Naive B cell (primary cell): ENCODE results near the gene ARRB1. TPM values are rescaled to one million over a fixed set of nuclear protein-coding genes. Genes with fewer than 3 reads are reported as not detected.
"Not testable (repeated sequence)": the region's sequence is repeated elsewhere in the genome, so short reads cannot be mapped to it uniquely, and the experiment has no call there.

Source experiments
- ATAC-seq, 2 donors: fragments of 150-1000 bp; cut with Tn5 transposase; 2 replicates each; pipeline ENCODE4 v1.10.0; 2021; ENCODE audit warnings: low read depth in 2 of 2, mild to moderate bottlenecking in 2 of 2, moderate library complexity in 2 of 2
- DNase-seq: peaks from one replicate; pipeline ENCODE4 v3.0.0; 2022
- H3K27ac Mint-ChIP-seq, 6 donors: one replicate each; pipeline ENCODE4 v1.8.0; 2020 to 2022; ENCODE audit warnings: mild to moderate bottlenecking in 6 of 6, mixed read lengths in 6 of 6, moderate library complexity in 5 of 6, inconsistent platforms in 2 of 6
- H3K27me3 Mint-ChIP-seq, 3 donors: one replicate each; pipeline ENCODE4 v1.8.0; 2021 to 2022; ENCODE audit warnings: mixed read lengths in 3 of 3, mild to moderate bottlenecking in 1 of 3
- H3K36me3 Mint-ChIP-seq, 2 donors: one replicate each; pipeline ENCODE4 v1.8.0; 2020 to 2022; ENCODE audit warnings: mixed read lengths in 2 of 2, inconsistent platforms in 1 of 2, mild to moderate bottlenecking in 1 of 2
- H3K4me1 Mint-ChIP-seq, 3 donors: one replicate each; pipeline ENCODE4 v1.8.0; 2020 to 2022; ENCODE audit warnings: mixed read lengths in 3 of 3, inconsistent platforms in 1 of 3, mild to moderate bottlenecking in 1 of 3, moderate library complexity in 1 of 3
- H3K4me3 Mint-ChIP-seq, 8 donors: one replicate each; pipeline ENCODE4 v1.8.0; 2020 to 2022; ENCODE audit warnings: mild to moderate bottlenecking in 8 of 8, mixed read lengths in 8 of 8, moderate library complexity in 8 of 8, inconsistent platforms in 2 of 8
- H3K9me3 Mint-ChIP-seq, 7 donors: one replicate each; pipeline ENCODE4 v1.8.0; 2020 to 2022; ENCODE audit warnings: mixed read lengths in 7 of 7, mild to moderate bottlenecking in 5 of 7, inconsistent platforms in 2 of 7, moderate library complexity in 1 of 7
- polyA plus RNA-seq, 6 donors: library from polyadenylated mRNA; unstranded; fragments of 300-500 nt; fragmentation: Illumina TruSeq; gene quantifications; one replicate each; pipeline ENCODE4 v1.2.3, GENCODE V29; 2021; ENCODE audit warnings: low read depth in 6 of 6

ARRB1 gene
- polyA plus RNA-seq, 6 donors from 2014 or later = 0.42 to 1.2 (median 0.61) TPM; not detected in 1

GRCh38 chr11:75304941-75305340 is 46.5 kb downstream of the ARRB1 start:
- H3K36me3 Mint-ChIP-seq, DNase-seq, H3K4me1 Mint-ChIP-seq, H3K9me3 Mint-ChIP-seq, H3K27me3 Mint-ChIP-seq, ATAC-seq, H3K27ac Mint-ChIP-seq, H3K4me3 Mint-ChIP-seq: not testable (repeated sequence)

DNA sequence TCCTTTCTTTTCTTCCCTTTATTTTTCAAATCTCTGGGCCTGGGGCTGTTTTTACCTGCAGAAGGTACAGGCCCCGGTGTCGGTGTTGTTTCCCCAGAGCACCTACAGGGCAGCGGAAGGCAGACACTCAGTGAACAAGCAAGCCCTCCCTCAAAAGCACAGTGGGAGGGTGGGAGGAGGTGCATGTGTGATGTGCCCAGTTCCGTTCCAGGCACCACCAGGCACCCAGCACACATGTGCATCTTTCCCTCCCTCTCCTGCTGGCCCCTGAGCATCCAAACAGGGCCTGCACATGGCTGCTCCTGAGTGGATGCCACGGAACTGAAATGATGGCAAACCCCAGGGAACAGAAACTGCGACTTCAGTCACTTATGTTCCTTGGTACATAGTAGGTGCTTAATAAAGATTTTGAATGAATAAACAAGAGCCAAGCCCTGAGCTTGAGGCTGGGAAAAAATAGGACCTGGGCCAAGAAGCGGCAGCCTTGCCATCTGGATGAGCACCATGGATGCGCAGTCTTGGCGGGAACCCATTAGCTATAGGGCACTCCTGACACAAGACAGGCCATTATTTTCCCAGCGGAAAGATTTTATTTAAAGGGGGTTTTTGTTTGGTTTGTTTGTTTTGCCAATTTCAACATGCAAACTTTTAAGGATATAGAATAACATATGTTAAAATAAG is 47.8 kb downstream of the ARRB1 start:
- Mint-ChIP-seq H3K4me1 (no peaks in the 10 kb centered on the region), H3K27ac (no peak overlapping the region), H3K36me3 (no peaks in the 10 kb centered on the region), H3K27me3 (no peaks in the 10 kb centered on the region), H3K4me3 (no peak overlapping the region), H3K9me3 (no peaks in the 10 kb centered on the region)
- ATAC-seq = no peak
- DNase-seq = no peak

DNA sequence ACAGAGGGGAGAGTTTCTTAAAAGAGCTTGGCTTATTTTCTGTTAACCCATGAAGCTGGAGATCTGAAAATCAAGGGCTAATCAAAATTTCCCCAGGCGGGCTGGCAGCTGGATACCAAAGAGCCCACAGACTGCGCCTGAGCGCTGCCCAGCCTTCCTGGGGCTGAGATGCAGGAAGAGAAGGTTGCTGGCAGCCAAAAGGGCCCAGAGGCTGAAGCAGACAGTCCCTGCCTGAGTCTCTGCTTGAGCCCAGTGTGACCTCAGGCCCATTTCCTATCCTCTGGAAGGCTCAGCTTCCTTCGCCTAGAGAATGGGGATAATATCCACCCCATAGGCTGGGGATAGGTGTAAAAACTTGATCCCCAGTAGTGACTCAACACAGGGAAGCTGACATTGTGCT is 49.1 kb downstream of the ARRB1 start:
- ATAC-seq = no peak
- no peak for DNase-seq
- Mint-ChIP-seq H3K4me1 (no peaks in the 10 kb centered on the region), H3K27ac (no peak overlapping the region), H3K9me3 (no peaks in the 10 kb centered on the region), H3K4me3 (no peak overlapping the region), H3K27me3 (no peaks in the 10 kb centered on the region), H3K36me3 (no peaks in the 10 kb centered on the region)

- H3K4me1 Mint-ChIP-seq = no peaks in the 10 kb centered on the region
- H3K27ac Mint-ChIP-seq = no peak overlapping the region
- no peaks in the 10 kb centered on the region for H3K36me3 Mint-ChIP-seq
- H3K27me3 Mint-ChIP-seq = no peaks in the 10 kb centered on the region
- ATAC-seq = no peak
- DNase-seq = no peak
- no peaks in the 10 kb centered on the region for H3K9me3 Mint-ChIP-seq
- H3K4me3 Mint-ChIP-seq = peak overlapping the region in 1 of 8 donors; percentile 2
Measured at GRCh38 chr11:75301601-75302345, 49.7 kb downstream of the ARRB1 start.

GRCh38 chr11:75301131-75301530 is 50.3 kb downstream of the ARRB1 start:
- no peaks in the 10 kb centered on the region for H3K27me3 Mint-ChIP-seq
- H3K9me3 Mint-ChIP-seq = no peaks in the 10 kb centered on the region
- DNase-seq = no peak
- no peak overlapping the region for H3K4me3 Mint-ChIP-seq
- no peaks in the 10 kb centered on the region for H3K36me3 Mint-ChIP-seq
- ATAC-seq = no peak
- H3K27ac Mint-ChIP-seq = no peak overlapping the region
- no peaks in the 10 kb centered on the region for H3K4me1 Mint-ChIP-seq

- ATAC-seq (no peak), DNase-seq (no peak)
- peaks cover 0 to 1% (median 0%) of the 10 kb centered on the region in 7 donors for H3K9me3 Mint-ChIP-seq
- H3K27me3 Mint-ChIP-seq = peaks cover 0 to 3% (median 0%) of the 10 kb centered on the region in 3 donors
- H3K4me1 Mint-ChIP-seq = no peaks in the 10 kb centered on the region
- H3K27ac Mint-ChIP-seq = peak overlapping the region in 1 of 6 donors; percentile 48
- H3K36me3 Mint-ChIP-seq = no peaks in the 10 kb centered on the region
- H3K4me3 Mint-ChIP-seq = no peak overlapping the region
Measured at GRCh38 chr11:75298976-75299260, 52.5 kb downstream of the ARRB1 start.

GRCh38 chr11:75298191-75298975 is 53.1 kb downstream of the ARRB1 start:
- Mint-ChIP-seq H3K27me3 (peaks cover 0 to 8% (median 0%) of the 10 kb centered on the region in 3 donors), H3K4me3 (no peak overlapping the region), H3K36me3 (no peaks in the 10 kb centered on the region), H3K9me3 (peaks cover 0 to 3% (median 0%) of the 10 kb centered on the region in 7 donors), H3K4me1 (no peaks in the 10 kb centered on the region), H3K27ac (no peak overlapping the region)
- DNase-seq (no peak), ATAC-seq (no peak)

- DNase-seq (no peak), ATAC-seq (no peak)
- no peaks in the 10 kb centered on the region for H3K36me3 Mint-ChIP-seq
- no peaks in the 10 kb centered on the region for H3K4me1 Mint-ChIP-seq
- H3K27me3 Mint-ChIP-seq = peaks cover 0 to 26% (median 0%) of the 10 kb centered on the region in 3 donors
- H3K9me3 Mint-ChIP-seq = peaks cover 0 to 3% (median 0%) of the 10 kb centered on the region in 7 donors
- H3K4me3 Mint-ChIP-seq = no peak overlapping the region
- no peak overlapping the region for H3K27ac Mint-ChIP-seq
Measured at GRCh38 chr11:75293903-75294302, 57.6 kb downstream of the ARRB1 start.

GRCh38 chr11:75292943-75293342 is 58.5 kb downstream of the ARRB1 start:
- DNase-seq = no peak
- no peak overlapping the region for H3K4me3 Mint-ChIP-seq
- peaks cover 0 to 26% (median 0%) of the 10 kb centered on the region in 3 donors for H3K27me3 Mint-ChIP-seq
- no peaks in the 10 kb centered on the region for H3K4me1 Mint-ChIP-seq
- H3K27ac Mint-ChIP-seq = no peak overlapping the region
- ATAC-seq = no peak
- H3K36me3 Mint-ChIP-seq = no peaks in the 10 kb centered on the region
- peaks cover 0 to 3% (median 0%) of the 10 kb centered on the region in 7 donors for H3K9me3 Mint-ChIP-seq

- H3K4me1 Mint-ChIP-seq = no peaks in the 10 kb centered on the region
- H3K27me3 Mint-ChIP-seq = peaks cover 0 to 26% (median 0%) of the 10 kb centered on the region in 3 donors
- H3K4me3 Mint-ChIP-seq = no peak overlapping the region
- no peaks in the 10 kb centered on the region for H3K36me3 Mint-ChIP-seq
- DNase-seq (no peak), ATAC-seq (no peak)
- H3K9me3 Mint-ChIP-seq = peaks cover 0 to 3% (median 0%) of the 10 kb centered on the region in 7 donors
- H3K27ac Mint-ChIP-seq = no peak overlapping the region
Measured at GRCh38 chr11:75291741-75292140, 59.7 kb downstream of the ARRB1 start.

DNA sequence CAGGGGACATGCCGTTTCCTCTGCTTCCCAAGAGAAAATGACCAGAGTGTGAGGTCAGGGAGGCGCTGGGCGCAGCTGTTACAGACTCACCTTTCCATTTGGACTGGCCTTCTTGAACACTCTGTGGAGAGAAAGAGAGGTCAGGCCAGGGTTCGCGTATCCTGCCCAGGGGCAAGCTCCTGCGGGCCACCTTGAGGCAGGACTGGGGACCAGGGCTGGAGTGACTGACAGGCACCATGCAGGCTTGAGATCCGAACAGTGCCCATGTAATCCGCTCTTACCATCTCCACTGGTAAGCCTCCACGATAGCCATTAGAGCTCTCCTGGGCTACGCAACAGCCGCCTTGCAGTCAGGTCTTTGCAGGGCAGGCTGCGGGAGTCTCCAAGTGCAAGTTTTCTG is 61.5 kb downstream of the ARRB1 start:
- Mint-ChIP-seq H3K9me3 (peaks cover 0 to 3% (median 0%) of the 10 kb centered on the region in 7 donors), H3K27ac (no peak overlapping the region), H3K36me3 (no peaks in the 10 kb centered on the region), H3K27me3 (peaks cover 0 to 26% (median 0%) of the 10 kb centered on the region in 3 donors), H3K4me3 (no peak overlapping the region), H3K4me1 (no peaks in the 10 kb centered on the region)
- no peak for ATAC-seq
- DNase-seq = no peak

DNA sequence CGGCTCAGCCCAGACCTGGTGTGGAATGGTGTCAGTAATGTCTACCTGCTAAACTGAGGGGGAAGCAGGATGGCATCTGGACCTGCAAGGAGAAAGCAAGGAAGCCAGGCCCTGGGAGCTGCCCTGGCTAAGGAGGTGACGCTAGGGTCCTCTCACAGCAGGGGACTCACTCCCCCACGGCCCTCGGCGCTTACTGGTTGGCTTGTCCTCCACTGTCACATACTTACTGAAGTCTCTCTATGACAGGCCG is 62.0 kb downstream of the ARRB1 start:
- H3K27me3 Mint-ChIP-seq = peaks cover 0 to 26% (median 0%) of the 10 kb centered on the region in 3 donors
- DNase-seq (no peak), ATAC-seq (no peak)
- H3K36me3 Mint-ChIP-seq = no peaks in the 10 kb centered on the region
- H3K4me1 Mint-ChIP-seq = no peaks in the 10 kb centered on the region
- peak overlapping the region in 1 of 6 donors; percentile 65 for H3K27ac Mint-ChIP-seq
- H3K4me3 Mint-ChIP-seq = no peak overlapping the region
- H3K9me3 Mint-ChIP-seq = peaks cover 0 to 3% (median 0%) of the 10 kb centered on the region in 7 donors

DNA sequence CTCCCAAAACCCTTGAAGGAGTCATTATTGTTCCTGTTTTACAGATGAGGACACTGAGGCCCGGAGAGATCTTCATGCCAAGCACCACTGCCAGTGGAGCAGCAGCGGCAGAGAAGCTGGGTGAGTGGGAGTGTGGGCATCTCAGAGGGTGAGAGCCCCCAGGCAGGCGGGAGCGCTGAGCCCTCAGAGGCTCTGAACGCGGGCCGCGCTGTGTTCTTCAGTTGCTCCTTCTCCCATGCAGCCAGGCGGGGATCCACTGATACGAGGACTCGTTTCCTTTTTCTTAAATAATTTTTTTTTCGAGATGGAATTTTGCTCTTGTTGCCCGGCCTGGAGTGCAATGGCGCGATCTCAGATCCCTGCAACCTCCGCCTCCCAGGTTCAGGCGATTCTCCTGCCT is 63.9 kb downstream of the ARRB1 start:
- no peaks in the 10 kb centered on the region for H3K9me3 Mint-ChIP-seq
- no peak overlapping the region for H3K4me3 Mint-ChIP-seq
- ATAC-seq (no peak), DNase-seq (no peak)
- H3K27me3 Mint-ChIP-seq = peaks cover 0 to 18% (median 0%) of the 10 kb centered on the region in 3 donors
- no peaks in the 10 kb centered on the region for H3K36me3 Mint-ChIP-seq
- H3K27ac Mint-ChIP-seq = no peak overlapping the region
- H3K4me1 Mint-ChIP-seq = no peaks in the 10 kb centered on the region
